Activated B cell treated with CpG ODN at 0.5 μM for 24 hours (primary cell): ENCODE measurements around the gene CLMP. TPM values are rescaled to one million over a fixed set of nuclear protein-coding genes. Genes with fewer than 3 reads are reported as not detected.

Experiments
- ATAC-seq: fragments of 200-7000 bp; cut with Tn5 transposase; one replicate; pipeline ENCODE4 v1.10.0; 2021; ENCODE audit warnings: low read depth, mild to moderate bottlenecking, moderate library complexity
- CTCF ChIA-PET: fragments of 350-600 bp; sonication (Branson Sonifier 250); formaldehyde crosslinking; loops from one replicate; lab custom pipeline; 2021; ENCODE audit warnings: antibody characterized with exemption; lab: Charles Lee
- POLR2A ChIA-PET: fragments of 350-600 bp; sonication (Branson Sonifier 250); formaldehyde crosslinking; loops from one replicate; lab custom pipeline; 2021; ENCODE audit warnings: antibody characterized with exemption; lab: Charles Lee
- DNase-seq: peaks from one replicate; pipeline ENCODE4 v3.0.0; 2022
- H3K27ac Mint-ChIP-seq: one replicate; pipeline ENCODE4 v1.8.0; 2020; ENCODE audit warnings: mixed read lengths
- H3K27me3 Mint-ChIP-seq: one replicate; pipeline ENCODE4 v1.8.0; 2021; ENCODE audit warnings: mixed read lengths
- H3K36me3 Mint-ChIP-seq: one replicate; pipeline ENCODE4 v1.8.0; 2021; ENCODE audit warnings: low read depth, mixed read lengths
- H3K4me1 Mint-ChIP-seq: one replicate; pipeline ENCODE4 v1.8.0; 2021; ENCODE audit warnings: mixed read lengths
- H3K4me3 Mint-ChIP-seq: one replicate; pipeline ENCODE4 v1.8.0; 2020; ENCODE audit warnings: mild to moderate bottlenecking, mixed read lengths
- H3K9me3 Mint-ChIP-seq: one replicate; pipeline ENCODE4 v1.8.0; 2020; ENCODE audit warnings: mixed read lengths
- intact Hi-C: fragments of 100-400 bp; cut with micrococcal nuclease; formaldehyde crosslinking; loops from one replicate; pipeline ENCODE4 v1.15.1; 2024
- total RNA-seq: library from RNA; stranded (reverse); gene quantifications from 2 replicates; pipeline ENCODE4 v1.2.3, GENCODE V29; 2022
- TF ChIP-seq, protein P1 (sequence below): fragments of 200-600 bp; IDR thresholded peaks from one replicate; pipeline ENCODE4 v1.8.0; 2022; ENCODE audit warnings: antibody characterized with exemption, mild to moderate bottlenecking

Gene CLMP
- total RNA-seq, 1 donor from 2014 or later: not detected

GRCh38 chr11:123203934-123204333 lies 8.9 kb upstream of the CLMP start:
- DNase-seq: no peak
- no peaks in the 10 kb centered on the region for H3K4me1 Mint-ChIP-seq
- H3K4me3 Mint-ChIP-seq: no peak overlapping the region
- H3K27me3 Mint-ChIP-seq: peaks cover 29% of the 10 kb centered on the region
- H3K36me3 Mint-ChIP-seq: no peaks in the 10 kb centered on the region
- intact Hi-C loops: no loop called here
- TF ChIP-seq, protein P1, sequence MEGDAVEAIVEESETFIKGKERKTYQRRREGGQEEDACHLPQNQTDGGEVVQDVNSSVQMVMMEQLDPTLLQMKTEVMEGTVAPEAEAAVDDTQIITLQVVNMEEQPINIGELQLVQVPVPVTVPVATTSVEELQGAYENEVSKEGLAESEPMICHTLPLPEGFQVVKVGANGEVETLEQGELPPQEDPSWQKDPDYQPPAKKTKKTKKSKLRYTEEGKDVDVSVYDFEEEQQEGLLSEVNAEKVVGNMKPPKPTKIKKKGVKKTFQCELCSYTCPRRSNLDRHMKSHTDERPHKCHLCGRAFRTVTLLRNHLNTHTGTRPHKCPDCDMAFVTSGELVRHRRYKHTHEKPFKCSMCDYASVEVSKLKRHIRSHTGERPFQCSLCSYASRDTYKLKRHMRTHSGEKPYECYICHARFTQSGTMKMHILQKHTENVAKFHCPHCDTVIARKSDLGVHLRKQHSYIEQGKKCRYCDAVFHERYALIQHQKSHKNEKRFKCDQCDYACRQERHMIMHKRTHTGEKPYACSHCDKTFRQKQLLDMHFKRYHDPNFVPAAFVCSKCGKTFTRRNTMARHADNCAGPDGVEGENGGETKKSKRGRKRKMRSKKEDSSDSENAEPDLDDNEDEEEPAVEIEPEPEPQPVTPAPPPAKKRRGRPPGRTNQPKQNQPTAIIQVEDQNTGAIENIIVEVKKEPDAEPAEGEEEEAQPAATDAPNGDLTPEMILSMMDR: no peak
- ChIA-PET CTCF (no interaction called here), POLR2A (no interaction called here)
- H3K27ac Mint-ChIP-seq: no peak overlapping the region
- no peaks in the 10 kb centered on the region for H3K9me3 Mint-ChIP-seq
- no peak for ATAC-seq

DNA sequence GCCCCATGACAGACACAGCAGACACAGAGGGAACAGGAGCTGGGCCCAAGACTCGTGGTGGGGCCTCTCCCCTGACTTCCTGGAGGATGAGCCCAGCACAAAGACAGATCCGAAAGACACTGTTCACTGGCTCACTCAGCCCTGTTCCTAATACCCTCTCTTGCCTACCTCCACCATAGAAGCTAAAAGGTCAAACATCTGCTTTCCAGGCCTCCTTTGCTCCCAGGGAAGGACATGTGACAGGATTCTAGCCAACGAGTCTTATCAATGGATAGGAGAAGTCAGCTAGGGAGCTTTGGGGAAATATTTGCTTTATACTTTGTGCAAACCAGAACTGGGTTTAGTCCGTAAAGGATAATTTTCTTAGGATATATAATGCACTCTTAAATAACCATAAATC lies 8.4 kb upstream of the CLMP start:
- ATAC-seq (no peak), DNase-seq (no peak)
- H3K9me3 Mint-ChIP-seq: no peaks in the 10 kb centered on the region
- no peaks in the 10 kb centered on the region for H3K36me3 Mint-ChIP-seq
- ChIA-PET POLR2A (no interaction called here), CTCF (no interaction called here)
- H3K27me3 Mint-ChIP-seq: peaks cover 28% of the 10 kb centered on the region
- no peak overlapping the region for H3K4me3 Mint-ChIP-seq
- H3K4me1 Mint-ChIP-seq: no peaks in the 10 kb centered on the region
- TF ChIP-seq, protein P1: no peak
- no peak overlapping the region for H3K27ac Mint-ChIP-seq
- intact Hi-C loops: no loop called here

DNA sequence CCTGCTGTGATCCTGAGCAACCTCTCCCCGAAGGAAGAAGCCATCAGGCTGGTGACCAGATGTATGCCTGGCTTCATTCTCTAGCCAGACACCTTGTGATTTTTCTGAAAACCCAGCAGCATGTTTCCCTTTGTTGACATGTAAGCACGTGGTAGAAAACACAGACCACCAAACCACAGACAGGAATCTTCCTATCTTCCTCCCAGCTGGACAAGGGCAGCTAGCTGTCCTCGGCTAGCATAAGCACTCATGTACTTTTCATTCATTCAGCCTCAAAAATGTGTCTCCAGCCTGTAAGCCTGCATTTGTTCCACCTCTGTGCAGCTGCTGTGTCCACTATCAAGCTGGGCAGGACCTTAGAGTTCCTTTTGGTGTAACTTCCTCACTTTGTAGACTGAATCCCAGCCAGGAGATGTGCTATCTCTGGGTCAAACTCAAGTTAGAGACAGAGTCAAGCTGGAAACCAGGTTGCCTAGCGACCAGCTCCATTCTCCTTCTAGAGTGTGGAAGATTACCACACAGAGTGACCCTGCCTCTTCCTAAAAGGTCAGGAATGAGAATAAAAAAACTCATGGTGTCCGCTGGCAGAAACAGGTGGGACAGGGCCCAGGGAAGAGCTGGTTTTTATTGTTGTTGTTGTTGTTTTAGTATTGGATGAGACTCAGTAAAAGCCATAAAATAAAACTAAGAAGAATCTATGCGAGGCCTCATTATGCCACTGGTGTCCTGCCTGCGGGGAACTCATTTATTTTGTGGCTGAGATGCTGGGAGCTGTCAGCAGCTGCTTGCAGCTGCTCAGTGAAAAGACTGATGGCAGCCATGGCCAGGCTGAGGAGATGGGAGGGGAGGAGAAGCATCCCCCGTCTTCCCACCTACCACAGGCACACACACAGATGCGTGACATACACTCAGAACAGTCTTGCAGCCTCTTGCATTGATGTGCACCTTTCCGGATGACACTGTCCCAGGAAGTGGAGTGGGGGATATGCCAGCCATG lies 7.4 kb upstream of the CLMP start:
- ChIA-PET CTCF (interaction anchor here (0.9 kb wide), 1 partner anchor 9 kb away, joined by 3 read pairs; no protein-coding TSS in a partner anchor), POLR2A (no interaction called here)
- Mint-ChIP-seq H3K9me3 (no peaks in the 10 kb centered on the region), H3K36me3 (no peaks in the 10 kb centered on the region), H3K27me3 (peaks cover 33% of the 10 kb centered on the region), H3K27ac (no peak overlapping the region), H3K4me1 (no peaks in the 10 kb centered on the region), H3K4me3 (no peak overlapping the region)
- DNase-seq (no peak), ATAC-seq (no peak)
- intact Hi-C loops: no loop called here
- TF ChIP-seq, protein P1: no peak

DNA sequence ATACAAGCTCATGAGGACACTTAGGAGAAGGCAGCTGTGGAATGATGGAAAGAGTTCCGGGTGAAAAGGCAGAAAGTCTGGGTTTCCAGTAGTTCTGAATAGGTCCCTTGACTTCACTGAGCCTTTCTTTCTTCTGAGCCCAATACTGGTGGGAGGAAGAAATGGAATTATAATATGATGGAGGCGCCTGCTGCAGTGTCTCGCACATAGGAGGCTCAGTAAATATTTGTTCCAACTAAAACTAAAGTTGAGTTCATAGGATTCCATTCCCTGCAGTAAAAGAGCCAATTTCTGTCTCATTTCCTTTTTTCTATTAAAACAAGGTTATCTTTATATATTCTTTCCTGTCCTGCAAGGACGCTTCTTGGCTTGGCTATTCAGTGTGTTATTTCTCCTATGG lies 5.2 kb upstream of the CLMP start:
- ChIA-PET POLR2A (no interaction called here), CTCF (interaction anchor here (0.7 kb wide), 1 partner anchor 412 kb away, joined by 3 read pairs; no protein-coding TSS in a partner anchor)
- DNase-seq: no peak
- intact Hi-C loops: no loop called here
- H3K4me3 Mint-ChIP-seq: no peak overlapping the region
- no peaks in the 10 kb centered on the region for H3K9me3 Mint-ChIP-seq
- H3K36me3 Mint-ChIP-seq: no peaks in the 10 kb centered on the region
- no peak overlapping the region for H3K27ac Mint-ChIP-seq
- H3K27me3 Mint-ChIP-seq: peaks cover 31% of the 10 kb centered on the region
- ATAC-seq: no peak
- TF ChIP-seq, protein P1: no peak
- peaks cover 6% of the 10 kb centered on the region for H3K4me1 Mint-ChIP-seq

- peaks cover 6% of the 10 kb centered on the region for H3K4me1 Mint-ChIP-seq
- H3K27ac Mint-ChIP-seq: no peak overlapping the region
- intact Hi-C loops: no loop called here
- CTCF ChIA-PET: no interaction called here
- H3K4me3 Mint-ChIP-seq: no peak overlapping the region
- TF ChIP-seq, protein P1: no peak
- ATAC-seq: no peak
- peaks cover 49% of the 10 kb centered on the region for H3K27me3 Mint-ChIP-seq
- DNase-seq: no peak
- no peaks in the 10 kb centered on the region for H3K9me3 Mint-ChIP-seq
- H3K36me3 Mint-ChIP-seq: no peaks in the 10 kb centered on the region
- POLR2A ChIA-PET: no interaction called here
Observed at GRCh38 chr11:123197711-123198110, 2.7 kb upstream of the CLMP start.
